ENCODE results near the gene CBX2. TPM values are rescaled to one million over a fixed set of nuclear protein-coding genes. Genes with fewer than 3 reads are reported as not detected.

The CBX2 gene
- 4.6 and 5.2 TPM in 2 replicates for total RNA-seq

GRCh38 chr17:79777894-79778503, at the start of gene CBX2:
TSS of gene CBX2 (plus strand) at chr17:79778148. CDS start at chr17:79778236, 88 bp downstream.
- DNase-seq (ENCODE audit: low read depth in 2 of 2), result peak; percentile 70 to 80

GRCh38 chr17:79728169-79728907, 49.6 kb upstream of the CBX2 start:
- DNase-seq (ENCODE audit: low read depth in 2 of 2), result peak; percentile 88 to 89

DNA sequence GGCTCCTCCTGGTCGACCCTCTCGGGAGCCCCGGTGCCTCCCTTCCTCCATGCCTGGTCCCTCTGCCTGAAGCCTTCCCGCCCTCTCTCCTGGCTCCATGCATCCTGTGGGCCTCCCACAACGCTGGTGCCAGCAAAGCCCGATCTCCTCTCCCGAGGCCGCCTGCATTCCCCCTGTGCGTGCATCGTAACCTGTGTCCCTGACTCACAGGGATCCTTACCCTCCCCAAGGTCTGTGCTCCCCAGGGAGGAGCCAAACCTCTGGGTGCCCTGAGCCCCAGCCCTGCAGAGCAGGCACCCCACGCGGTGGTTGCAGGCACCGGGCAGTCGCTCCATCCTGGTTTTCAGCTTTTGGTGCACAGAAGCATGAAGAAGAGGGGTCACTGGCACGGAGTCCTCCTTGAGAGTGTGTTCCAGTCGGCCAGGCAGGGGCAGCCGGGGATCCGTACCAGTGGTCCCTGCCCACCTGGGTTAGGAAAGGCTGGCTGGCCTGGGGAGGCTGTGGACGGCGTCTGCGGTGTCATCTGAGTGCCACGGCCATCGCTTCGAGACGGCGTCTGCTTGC, 49.0 kb upstream of the CBX2 start:
- no peak for DNase-seq (ENCODE audit: low read depth in 2 of 2)

- DNase-seq (ENCODE audit: low read depth in 2 of 2), result no peak
These were observed 48.2 kb upstream of the CBX2 start for GRCh38 chr17:79729761-79730160.

GRCh38 chr17:79730437-79730768, 47.5 kb upstream of the CBX2 start:
- no peak for DNase-seq (ENCODE audit: low read depth in 2 of 2)

- no peak for DNase-seq (ENCODE audit: low read depth in 2 of 2)
These were observed 47.0 kb upstream of the CBX2 start, which contains the start of gene ENPP7 for GRCh38 chr17:79730769-79731483. TSS of gene ENPP7 (plus strand) at chr17:79730943. CDS start at chr17:79731140, 197 bp downstream.

- no peak for DNase-seq (ENCODE audit: low read depth in 2 of 2)
These were observed 45.7 kb upstream of the CBX2 start for GRCh38 chr17:79732254-79732653.

DNA sequence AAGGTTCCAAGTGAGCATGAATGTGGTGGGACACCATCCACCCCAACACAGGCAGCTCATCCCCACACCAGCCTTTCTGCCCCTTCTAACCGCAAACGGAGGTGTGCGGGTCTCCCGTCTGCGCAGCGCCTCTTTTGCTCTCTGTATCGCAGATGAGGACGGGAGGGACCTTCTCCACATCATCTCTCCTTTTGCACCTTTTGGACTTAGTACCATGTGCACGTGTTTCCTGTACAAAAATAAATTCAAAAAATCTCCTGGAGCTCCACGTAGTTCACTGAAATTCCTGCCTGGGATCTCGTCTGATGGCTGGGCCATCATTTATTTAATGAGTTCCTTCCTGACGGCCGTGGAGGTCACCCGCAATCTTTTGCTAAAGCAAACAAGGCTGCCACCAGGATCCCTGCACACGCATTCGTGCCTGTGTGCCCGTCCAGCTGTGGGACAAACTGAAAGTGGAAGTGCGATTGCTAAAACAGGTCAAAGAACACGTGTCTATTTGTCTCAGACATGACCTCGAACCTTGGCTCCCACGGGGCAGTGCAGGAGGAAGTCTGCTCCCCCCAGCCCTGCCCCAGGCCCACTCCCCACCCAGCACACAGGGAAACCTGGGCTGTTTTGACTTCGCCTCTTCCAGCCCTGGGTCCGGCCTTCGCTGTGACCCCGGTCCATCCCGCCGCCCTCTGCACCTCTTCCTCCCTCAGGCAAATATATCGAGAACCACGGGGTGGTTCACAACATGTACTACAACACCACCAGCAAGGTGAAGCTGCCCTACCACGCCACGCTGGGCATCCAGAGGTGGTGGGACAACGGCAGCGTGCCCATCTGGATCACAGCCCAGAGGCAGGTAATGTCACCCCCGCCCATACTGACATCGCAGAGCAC, 44.9 kb upstream of the CBX2 start:
- DNase-seq (ENCODE audit: low read depth in 2 of 2), result peak; percentile 50 to 86

- DNase-seq (ENCODE audit: low read depth in 2 of 2), result no peak
These were observed 44.3 kb upstream of the CBX2 start for GRCh38 chr17:79733692-79734070.

DNA sequence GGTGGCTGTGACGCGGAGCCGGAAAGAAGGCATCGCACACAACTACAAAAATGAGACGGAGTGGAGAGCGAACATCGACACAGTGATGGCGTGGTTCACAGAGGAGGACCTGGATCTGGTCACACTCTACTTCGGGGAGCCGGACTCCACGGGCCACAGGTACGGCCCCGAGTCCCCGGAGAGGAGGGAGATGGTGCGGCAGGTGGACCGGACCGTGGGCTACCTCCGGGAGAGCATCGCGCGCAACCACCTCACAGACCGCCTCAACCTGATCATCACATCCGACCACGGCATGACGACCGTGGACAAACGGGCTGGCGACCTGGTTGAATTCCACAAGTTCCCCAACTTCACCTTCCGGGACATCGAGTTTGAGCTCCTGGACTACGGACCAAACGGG, 42.9 kb upstream of the CBX2 start:
- DNase-seq (ENCODE audit: low read depth in 2 of 2), result no peak

DNA sequence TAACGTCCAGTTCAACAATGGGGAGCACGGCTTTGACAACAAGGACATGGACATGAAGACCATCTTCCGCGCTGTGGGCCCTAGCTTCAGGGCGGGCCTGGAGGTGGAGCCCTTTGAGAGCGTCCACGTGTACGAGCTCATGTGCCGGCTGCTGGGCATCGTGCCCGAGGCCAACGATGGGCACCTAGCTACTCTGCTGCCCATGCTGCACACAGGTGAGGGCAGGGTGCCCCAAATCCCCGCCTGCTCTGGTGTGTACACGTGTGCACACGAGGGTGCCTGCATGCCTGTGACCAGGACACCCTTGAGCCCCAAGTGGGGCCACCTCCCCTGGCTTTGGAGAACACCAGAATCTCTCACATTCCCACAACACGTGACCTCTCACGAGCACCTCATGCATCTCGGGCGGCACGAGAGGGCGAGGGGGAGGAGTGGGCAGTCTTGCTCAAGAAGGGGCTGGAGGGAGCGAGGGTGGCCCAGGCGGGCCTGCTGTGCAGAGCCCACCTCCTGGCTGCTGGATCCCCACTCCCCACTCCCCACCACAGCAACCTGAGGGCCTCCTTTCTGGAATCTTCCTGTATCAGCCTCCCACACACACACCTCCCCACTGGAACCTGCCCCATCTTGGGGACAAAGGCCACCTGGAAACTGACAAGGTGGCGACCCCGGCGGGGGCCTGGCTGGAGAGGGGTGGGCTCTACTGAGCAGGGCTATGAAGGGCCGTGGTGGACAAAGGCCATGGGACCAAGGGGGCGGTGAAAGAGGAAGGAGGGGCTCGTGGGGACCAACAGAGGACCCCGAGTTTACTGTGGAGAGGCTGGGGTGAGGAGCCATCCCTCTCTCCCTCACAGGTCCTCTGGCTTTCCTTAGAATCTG, 40.7 kb upstream of the CBX2 start:
- DNase-seq (ENCODE audit: low read depth in 2 of 2), result no peak

DNA sequence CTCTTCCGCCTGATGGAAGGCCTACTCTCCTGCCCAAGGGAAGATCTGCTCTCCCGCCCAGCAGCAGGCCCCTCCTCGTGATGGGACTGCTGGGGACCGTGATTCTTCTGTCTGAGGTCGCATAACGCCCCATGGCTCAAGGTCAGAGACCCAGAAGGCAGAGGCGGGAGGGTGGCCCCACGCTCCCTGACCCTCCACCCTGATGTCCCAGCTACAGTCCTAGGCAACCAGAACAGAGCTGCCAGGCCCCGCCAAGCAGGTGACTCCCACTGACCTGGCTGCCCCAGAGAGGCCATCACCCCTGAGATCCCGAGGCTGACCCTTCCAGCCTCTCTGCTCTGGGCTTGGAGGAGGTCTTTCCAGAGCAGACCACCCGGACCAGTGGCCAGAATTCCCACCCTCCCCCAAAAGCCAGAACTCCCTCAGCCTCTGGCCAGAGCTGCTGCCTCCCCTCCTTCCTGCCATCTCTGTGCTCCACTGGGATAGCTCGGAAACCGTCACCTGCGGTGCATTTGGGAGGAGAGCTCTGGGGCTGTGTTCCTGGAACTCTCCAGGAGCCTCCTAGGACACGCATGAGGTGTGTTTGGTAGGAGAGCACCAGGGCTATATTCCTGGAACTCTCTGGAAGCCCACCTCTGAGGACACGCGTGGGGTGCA, 39.9 kb upstream of the CBX2 start:
- no peak for DNase-seq (ENCODE audit: low read depth in 2 of 2)

DNA sequence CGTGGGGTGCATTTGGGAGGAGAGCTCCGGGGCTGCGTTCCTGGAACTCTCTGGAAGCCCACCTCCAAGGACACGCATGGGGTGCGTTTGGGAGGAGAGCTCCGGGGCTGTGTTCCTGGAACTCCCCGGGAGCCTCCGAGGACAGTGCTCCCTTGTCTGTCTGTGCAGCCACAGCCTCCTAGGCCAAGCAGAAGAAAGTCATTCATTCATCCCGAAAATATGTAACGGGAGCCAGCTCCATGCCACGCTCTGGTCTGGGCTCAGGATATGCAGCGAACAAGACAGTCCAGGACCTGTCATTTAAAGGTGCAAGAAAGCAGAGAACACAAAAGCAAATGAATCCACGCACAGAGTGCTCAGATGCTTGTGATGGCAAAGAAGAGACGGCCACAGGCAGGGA, 39.3 kb upstream of the CBX2 start:
- no peak for DNase-seq (ENCODE audit: low read depth in 2 of 2)

- no peak for DNase-seq (ENCODE audit: low read depth in 2 of 2)
These were observed 38.5 kb upstream of the CBX2 start for GRCh38 chr17:79739148-79740062.

DNA sequence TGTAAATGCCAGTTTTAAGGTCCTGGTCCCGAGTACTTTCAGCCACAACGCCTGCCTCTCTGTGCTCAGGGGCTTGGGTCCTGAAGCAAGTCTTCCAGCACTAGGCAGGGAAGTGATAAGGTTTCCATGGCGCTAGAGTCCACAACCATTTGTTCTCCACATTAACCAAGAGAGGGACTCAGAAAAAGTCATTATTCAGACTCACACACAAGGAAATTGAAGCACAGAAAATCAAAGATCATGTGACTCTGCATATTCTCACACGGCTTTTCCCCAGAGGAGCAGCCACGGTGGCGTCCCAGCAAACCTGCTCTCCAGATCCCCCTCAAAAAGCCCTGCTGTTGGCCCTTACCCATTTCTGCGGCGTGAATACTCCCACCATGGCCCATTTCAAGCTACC, 37.5 kb upstream of the CBX2 start:
- no peak for DNase-seq (ENCODE audit: low read depth in 2 of 2)

GRCh38 chr17:79741401-79741750, 36.6 kb upstream of the CBX2 start:
- DNase-seq (ENCODE audit: low read depth in 2 of 2), result no peak

GRCh38 chr17:79741751-79742588, 36.0 kb upstream of the CBX2 start:
- DNase-seq (ENCODE audit: low read depth in 2 of 2), result peak; percentile 46 to 75

DNA sequence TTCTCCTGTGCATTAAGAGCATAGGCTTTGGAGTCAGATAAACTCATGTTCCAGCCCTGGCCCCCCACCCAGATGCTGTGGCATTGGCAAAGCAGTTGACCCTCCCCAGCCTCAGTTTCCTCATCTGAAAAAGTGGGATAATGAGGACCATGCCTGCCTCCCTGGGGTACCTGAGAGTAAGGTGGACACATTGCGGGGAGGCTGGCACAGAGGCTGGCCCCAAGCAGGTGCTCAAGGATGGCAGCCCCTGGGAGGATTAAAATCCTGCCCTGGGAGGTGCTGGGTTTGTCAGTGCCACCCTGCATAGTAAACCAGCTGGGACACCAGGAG, 35.4 kb upstream of the CBX2 start:
- DNase-seq (ENCODE audit: low read depth in 2 of 2), result no peak
